Astrocyte of the spinal cord (primary cell): Measurements from ENCODE around the gene EIF2B4.

ENCODE experiments used
- DNase-seq: peaks from one replicate; pipeline ENCODE4 v3.0.0; 2011; ENCODE audit warnings: low read depth, low spot score
- H3K4me3 ChIP-seq: 2 replicates; pipeline ENCODE4 v1.5.1; 2011; ENCODE audit warnings: low read depth, mild to moderate bottlenecking, low read length, moderate library complexity
- CTCF ChIP-seq: IDR thresholded peaks from 2 replicates; pipeline ENCODE4 v1.5.1; 2012; ENCODE audit warnings: low read depth, mild to moderate bottlenecking, low read length, inconsistent platforms
- in situ Hi-C: cut with HindIII; loops from 2 replicates; pipeline ENCODE4 v1.10.0; 2017; ENCODE audit warnings: low sequenced_read_pairs

EIF2B4 gene

DNA sequence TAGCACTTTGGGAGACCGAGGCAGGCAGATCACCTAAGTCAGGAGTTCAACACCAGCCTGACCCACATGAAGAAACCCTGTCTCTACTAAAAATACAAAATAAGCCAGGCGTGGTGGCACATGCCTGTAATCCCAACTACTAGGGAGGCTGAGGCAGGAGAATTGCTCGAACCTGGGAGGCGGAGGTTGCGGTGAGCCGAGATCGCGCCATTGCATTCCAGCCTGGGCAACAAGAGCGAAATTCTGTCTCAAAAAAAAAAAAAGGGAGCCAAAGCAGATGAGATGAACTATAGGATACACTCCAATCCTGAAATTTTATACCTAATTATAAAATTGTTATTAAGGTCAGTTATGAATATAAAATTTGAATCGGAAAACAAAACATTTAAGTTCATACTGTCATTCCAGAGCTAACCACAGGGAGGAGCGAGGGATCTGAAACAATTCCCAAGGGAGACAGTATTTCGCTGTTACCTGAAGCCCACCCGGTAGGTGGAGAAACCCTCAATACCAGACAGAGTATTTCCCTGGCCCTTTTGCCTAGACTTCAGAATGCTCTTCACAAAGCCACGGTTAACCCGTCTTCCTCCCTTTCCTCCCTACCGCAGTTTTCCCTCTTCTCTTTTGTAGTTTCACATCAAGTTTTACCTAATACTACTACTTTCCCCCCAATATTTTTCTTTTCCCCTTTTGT lies 37.8 kb upstream of the EIF2B4 start:
- DNase-seq: peak; percentile 54

GRCh38 chr2:27400348-27401135 lies 30.4 kb upstream of the EIF2B4 start:
- DNase-seq: peak; percentile 59
- in situ Hi-C loops: no loop called here
- TF ChIP-seq CTCF: no peak
- no peak overlapping the region for H3K4me3 ChIP-seq

More for the DNA sequence above, 37.8 kb upstream of the EIF2B4 start:
- TF ChIP-seq CTCF: peak; percentile 59
- peak overlapping the region; percentile 64 for H3K4me3 ChIP-seq
- in situ Hi-C loops: no loop called here

DNA sequence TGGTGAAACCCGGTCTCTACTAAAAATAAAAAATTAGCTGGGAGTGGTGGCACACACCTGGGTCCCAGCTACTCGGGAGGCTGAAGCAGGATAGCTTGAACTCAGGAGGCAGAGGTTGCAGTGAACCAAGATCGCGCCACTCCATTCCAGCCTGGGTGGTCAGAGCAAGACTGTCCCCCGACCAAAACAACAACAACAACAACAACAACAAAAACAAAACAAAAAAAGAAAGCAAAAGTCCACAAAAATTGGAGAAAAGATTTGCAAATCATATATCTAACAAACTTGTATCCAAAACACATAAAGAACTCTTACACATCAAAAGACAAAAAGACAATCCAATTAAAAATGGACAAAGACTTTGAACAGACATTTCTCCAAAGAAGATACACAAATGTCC lies 28.8 kb upstream of the EIF2B4 start:
- in situ Hi-C loops: no loop called here
- no peak for DNase-seq
- no peak for TF ChIP-seq CTCF
- no peak overlapping the region for H3K4me3 ChIP-seq

DNA sequence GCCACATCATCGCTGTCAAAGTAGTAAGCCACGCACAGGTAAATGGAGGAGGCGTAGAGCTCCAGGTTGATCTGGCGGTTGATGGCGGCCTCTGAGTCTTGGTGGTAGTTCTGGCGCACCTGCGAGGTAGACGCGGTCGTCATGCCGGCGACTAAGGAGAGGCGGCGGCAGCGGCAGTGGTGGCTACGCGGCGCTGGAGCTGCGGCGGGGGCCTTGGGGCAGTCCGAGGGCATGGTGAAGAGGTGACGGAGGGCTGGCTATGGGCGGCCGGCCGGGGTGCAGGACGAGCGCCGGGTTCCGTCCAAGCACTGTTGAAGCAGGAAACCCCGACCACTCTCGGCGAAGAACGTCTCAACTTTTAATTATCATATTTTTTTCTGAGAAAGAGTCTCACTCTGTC lies 23.1 kb upstream of the EIF2B4 start:
- H3K4me3 ChIP-seq: no peak overlapping the region
- TF ChIP-seq CTCF: no peak
- in situ Hi-C loops: no loop called here
- DNase-seq: no peak

DNA sequence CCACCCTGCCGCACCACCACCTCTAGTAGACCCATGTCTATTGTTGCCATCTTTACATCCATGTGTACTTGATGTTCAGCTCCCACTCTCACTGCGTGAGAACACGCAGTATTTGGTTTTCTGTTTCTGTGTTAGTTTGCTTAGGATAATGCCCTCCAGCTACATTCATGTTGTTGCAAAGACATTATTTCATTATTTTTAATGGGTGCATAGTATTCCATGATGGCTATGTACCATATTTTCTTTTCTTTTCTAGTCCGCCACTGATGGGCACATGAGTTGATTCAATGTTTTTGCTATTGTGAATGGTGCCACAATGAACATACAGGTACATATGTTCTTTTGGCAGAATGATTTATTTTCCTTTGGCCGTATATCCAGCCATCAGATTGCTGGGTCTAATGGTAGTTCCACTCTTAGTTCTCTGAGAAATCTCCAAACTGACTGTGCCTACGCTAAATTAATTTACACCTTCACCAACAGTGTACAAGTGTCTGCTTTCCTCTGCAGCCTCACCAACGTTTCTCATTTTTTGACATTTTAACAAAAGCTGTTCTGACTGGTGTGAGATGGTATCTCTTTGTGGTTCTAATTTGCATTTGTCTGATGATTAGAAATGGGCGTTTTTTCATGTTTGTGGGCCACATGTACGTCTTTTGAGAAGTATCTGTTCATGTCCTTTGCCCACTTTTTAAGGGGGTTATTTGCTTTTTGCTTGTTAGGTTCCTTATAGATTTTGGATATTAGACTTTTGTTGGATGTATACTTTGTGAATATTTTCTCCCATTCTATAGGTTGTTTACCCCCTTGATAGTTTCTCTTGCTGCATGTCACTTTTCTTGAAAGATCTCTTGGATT lies 20.9 kb upstream of the EIF2B4 start:
- no peak overlapping the region for H3K4me3 ChIP-seq
- in situ Hi-C loops: no loop called here
- no peak for TF ChIP-seq CTCF
- DNase-seq: no peak

DNA sequence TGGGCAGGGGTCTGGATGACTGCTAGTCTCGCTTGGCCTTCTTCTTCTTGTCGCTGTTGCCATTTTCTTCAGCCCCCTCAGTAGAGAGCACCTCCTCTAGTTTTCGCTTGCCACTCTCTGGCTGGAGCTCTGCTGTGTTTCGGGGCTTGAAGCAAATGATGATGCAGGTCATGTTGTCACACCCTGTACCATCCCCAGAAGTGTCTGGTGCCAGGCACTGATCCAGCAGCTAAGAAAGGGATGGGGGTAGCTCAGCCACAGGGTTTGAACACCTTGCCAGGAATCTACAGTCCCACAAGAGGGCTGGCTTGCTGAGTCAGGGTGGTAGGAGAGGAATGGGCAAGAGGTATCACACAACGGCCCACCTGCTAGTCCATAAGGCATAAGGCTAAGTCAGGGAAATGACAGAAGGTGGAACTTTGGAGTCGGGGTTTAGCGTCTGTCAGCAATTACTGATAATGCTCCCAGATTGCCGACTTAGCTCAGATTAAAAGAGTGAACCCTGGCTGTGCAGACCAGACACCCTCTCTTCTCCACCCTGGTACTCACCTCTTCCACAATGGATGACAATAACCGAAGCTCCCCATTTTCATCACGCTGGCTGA lies 11.5 kb upstream of the EIF2B4 start:
- in situ Hi-C loops: no loop called here
- H3K4me3 ChIP-seq: no peak overlapping the region
- TF ChIP-seq CTCF: no peak
- DNase-seq: no peak
